Measurements from ENCODE around the gene ADH4.
"Not testable (repeated sequence)": the region's sequence is repeated elsewhere in the genome, so short reads cannot be mapped to it uniquely, and the experiment has no call there.

The ADH4 gene

DNA sequence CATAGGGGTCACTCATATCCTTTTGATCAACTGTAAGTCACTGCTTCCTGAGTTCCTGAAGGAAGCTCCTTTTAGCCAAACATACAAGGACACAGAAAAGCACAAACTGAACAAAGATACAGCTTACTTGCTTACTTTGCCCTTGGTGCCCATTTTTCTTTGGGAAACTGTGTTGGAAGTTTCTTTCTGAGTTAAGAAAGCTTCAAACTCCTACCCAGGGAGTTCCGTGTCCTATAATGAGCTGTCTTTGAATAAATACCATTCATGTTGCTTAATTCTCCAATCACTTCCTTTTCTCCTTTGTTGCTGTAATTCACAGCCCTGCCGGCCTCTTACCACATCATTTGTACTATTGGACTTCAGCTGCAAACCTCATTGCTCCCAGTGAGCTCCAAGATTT lies at the start of gene ADH4:
Gene ADH4 (minus strand): TSS at position 228 of the 400 bp plus-strand sequence. CDS start 75 bp downstream, at position 153.
- DNase-seq (ENCODE audit: insufficient read length, low spot score) (no peak), FAIRE-seq (no peak)

DNA sequence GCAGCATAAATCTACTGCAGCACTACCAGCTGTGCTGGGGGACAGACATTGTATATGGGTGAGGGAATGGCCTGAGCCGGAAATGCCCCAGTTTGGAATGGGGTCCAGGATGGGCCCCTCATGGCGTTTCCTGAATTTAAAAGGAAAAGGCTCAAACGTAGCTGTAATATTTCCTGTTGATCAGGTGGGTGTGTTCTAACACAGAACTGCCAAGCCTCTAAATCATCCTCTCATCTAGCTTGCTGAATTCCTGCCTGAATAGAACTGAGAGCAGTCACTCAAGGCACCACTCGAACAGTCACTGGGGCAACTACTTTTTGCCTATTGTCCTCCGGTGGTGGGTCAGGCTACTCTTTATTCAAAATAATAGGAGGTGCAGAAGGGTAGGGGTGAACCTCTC lies 46.2 kb upstream of the ADH4 start:
- TF ChIP-seq, protein P1, sequence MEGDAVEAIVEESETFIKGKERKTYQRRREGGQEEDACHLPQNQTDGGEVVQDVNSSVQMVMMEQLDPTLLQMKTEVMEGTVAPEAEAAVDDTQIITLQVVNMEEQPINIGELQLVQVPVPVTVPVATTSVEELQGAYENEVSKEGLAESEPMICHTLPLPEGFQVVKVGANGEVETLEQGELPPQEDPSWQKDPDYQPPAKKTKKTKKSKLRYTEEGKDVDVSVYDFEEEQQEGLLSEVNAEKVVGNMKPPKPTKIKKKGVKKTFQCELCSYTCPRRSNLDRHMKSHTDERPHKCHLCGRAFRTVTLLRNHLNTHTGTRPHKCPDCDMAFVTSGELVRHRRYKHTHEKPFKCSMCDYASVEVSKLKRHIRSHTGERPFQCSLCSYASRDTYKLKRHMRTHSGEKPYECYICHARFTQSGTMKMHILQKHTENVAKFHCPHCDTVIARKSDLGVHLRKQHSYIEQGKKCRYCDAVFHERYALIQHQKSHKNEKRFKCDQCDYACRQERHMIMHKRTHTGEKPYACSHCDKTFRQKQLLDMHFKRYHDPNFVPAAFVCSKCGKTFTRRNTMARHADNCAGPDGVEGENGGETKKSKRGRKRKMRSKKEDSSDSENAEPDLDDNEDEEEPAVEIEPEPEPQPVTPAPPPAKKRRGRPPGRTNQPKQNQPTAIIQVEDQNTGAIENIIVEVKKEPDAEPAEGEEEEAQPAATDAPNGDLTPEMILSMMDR (IDR thresholded peaks at IDR 0.05; ENCODE audit: insufficient read depth, missing control alignments): no peak
- no peak for FAIRE-seq
- DNase-seq (ENCODE audit: insufficient read length, low spot score): no peak

More for the DNA sequence above, at the start of gene ADH4:
- TF ChIP-seq, protein P1 (IDR thresholded peaks at IDR 0.05; ENCODE audit: insufficient read depth, missing control alignments): no peak

DNA sequence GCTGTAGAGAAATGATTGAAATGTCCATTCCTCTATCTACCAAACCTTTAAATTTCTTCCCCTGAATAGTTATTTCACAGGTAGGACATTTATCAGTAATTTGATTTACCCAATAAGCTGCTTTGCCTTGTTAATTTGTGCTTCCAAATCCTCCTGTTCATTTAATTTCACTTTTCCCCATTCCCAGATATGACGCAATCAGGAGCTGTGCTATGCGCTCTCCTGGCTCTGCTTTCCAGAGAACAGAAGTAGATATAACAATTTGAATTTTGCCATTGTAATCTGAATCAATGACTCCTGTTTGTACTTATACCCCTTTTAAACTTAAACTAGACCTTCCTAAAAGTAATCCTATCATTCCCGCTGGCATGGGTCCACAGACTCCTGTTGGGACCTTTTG lies 45.8 kb upstream of the ADH4 start:
- not testable (repeated sequence) for FAIRE-seq; DNase-seq (ENCODE audit: insufficient read length, low spot score)

- FAIRE-seq: no peak
- no peak for DNase-seq (ENCODE audit: insufficient read length, low spot score)
- TF ChIP-seq, protein P1 (IDR thresholded peaks at IDR 0.05; ENCODE audit: insufficient read depth, missing control alignments): no peak
Observed at GRCh38 chr4:99186029-99186428, 41.9 kb upstream of the ADH4 start.

DNA sequence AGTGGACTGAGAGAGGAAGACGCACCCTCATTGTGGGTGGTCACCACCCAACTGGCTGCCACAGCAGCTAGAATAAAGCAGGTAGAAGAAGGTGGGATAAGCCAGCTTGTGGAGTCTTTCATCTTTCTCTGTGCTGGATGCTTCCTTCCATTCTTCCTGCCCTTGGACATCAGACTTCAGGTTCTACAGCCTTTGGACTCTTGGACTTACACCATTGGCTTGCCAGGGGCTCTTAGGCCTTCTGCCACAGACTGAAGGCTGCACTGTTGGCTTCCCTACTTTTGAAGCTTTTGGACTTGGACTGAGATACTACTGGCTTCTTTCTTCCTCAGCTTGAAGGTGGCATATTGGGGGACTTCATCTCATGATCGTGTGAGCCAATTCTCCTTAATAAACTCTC lies 41.5 kb upstream of the ADH4 start:
- no peak for FAIRE-seq
- TF ChIP-seq, protein P1 (IDR thresholded peaks at IDR 0.05; ENCODE audit: insufficient read depth, missing control alignments): no peak

GRCh38 chr4:99180382-99181070 lies 36.4 kb upstream of the ADH4 start:
- TF ChIP-seq, protein P1 (IDR thresholded peaks at IDR 0.05; ENCODE audit: insufficient read depth, missing control alignments): no peak
- DNase-seq (ENCODE audit: insufficient read length, low spot score): no peak
- FAIRE-seq: no peak

More for the DNA sequence above, 41.5 kb upstream of the ADH4 start:
- DNase-seq (ENCODE audit: insufficient read length, low spot score): no peak

DNA sequence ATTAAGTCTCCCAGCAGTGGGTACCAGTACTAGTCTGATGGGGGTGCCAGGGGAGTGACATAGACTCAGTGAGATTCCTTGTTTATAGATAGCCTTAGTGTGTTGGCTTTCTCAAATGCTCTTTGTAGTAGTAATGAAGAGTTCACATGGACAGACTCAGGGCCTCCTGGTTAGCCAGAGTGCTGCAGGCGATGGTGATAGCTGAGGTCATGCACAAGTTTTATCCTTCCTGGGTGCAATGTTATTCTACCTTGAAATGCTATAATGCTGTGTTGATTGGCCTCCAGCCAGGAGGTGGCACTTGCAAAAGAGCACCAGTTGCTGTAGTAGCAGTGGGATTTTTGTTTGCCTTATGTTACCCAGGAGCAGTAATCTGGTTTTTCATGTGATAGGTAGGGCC lies 35.5 kb upstream of the ADH4 start:
- TF ChIP-seq, protein P1 (IDR thresholded peaks at IDR 0.05; ENCODE audit: insufficient read depth, missing control alignments): no peak
- FAIRE-seq (no peak), DNase-seq (ENCODE audit: insufficient read length, low spot score) (no peak)

Data from D721Med (cell line).